ENCODE data around the gene CLEC18A.

GRCh38 chr16:69932228-69932627, 18.9 kb upstream of the CLEC18A start:
- TF ChIP-seq, protein P1, sequence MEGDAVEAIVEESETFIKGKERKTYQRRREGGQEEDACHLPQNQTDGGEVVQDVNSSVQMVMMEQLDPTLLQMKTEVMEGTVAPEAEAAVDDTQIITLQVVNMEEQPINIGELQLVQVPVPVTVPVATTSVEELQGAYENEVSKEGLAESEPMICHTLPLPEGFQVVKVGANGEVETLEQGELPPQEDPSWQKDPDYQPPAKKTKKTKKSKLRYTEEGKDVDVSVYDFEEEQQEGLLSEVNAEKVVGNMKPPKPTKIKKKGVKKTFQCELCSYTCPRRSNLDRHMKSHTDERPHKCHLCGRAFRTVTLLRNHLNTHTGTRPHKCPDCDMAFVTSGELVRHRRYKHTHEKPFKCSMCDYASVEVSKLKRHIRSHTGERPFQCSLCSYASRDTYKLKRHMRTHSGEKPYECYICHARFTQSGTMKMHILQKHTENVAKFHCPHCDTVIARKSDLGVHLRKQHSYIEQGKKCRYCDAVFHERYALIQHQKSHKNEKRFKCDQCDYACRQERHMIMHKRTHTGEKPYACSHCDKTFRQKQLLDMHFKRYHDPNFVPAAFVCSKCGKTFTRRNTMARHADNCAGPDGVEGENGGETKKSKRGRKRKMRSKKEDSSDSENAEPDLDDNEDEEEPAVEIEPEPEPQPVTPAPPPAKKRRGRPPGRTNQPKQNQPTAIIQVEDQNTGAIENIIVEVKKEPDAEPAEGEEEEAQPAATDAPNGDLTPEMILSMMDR (IDR thresholded peaks at IDR 0.05): no peak
- TF ChIP-seq POLR2A (IDR thresholded peaks at IDR 0.05): no peak
